Eye (tissue), 1 donor: ENCODE data around the gene TESMIN.

ENCODE experiments used
- DNase-seq: peaks from one replicate; pipeline ENCODE4 v3.0.0-alpha.2; 2015

The TESMIN gene

DNA sequence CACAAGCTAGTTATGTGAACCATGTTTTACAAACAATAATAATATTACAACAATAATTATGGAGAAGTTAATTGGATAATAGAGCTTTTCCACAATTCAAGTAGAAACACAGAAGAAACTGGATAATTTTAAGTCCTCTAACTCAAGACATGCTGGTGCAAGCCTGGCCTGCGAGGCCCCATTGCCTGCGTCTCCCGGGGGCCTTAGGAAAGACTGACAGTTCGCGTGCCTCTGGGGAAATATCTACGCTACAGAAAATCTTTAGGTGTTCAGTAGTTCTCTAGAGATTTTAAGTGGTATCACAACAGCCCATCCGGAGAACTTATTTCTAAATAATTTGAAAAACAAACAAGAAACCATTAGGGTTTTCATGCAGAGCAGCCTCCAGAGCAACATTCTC is 43.8 kb downstream of the TESMIN start:
- no peak for DNase-seq

DNA sequence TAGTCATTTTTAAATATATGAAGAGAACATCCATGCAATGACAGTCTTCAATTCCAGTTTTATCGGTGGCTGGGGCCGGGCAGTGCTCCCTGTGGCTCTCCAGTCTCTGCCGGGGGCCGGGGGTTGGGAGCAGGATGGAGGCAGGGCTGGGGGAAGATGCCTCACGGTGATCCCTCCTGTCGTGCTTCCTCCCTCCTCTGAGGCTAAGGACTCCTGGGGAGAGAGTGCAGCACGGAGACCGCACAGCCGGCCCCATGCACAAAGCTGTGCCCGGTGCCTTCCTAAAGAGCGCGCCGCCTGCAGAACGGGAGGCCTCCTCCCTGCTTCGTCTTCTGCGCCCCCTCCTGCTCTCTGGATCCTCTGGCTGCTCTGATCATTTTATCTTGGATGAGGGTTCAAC is 46.4 kb downstream of the TESMIN start:
- DNase-seq: peak; percentile 37

DNA sequence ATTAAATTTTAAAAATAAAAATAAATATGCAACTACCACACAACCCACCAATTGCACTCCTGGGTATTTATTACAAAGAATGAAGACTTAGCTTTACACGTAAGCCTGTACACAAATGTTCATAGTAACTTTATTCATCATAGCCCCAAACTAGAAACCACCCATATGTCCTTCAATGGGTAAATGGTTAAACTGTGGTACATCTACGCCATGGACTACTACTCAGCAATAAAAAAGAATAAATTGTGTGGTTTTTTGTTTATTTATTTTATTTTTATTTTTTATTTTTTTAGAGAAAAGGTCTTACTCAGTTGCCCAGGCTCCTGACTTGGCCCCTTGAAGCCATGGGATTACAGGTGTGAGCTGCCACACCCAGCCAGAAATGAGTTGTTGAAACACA is 52.3 kb downstream of the TESMIN start:
- DNase-seq: no peak

- DNase-seq: no peak
Observed at GRCh38 chr11:68695531-68695930, 55.8 kb downstream of the TESMIN start.

DNA sequence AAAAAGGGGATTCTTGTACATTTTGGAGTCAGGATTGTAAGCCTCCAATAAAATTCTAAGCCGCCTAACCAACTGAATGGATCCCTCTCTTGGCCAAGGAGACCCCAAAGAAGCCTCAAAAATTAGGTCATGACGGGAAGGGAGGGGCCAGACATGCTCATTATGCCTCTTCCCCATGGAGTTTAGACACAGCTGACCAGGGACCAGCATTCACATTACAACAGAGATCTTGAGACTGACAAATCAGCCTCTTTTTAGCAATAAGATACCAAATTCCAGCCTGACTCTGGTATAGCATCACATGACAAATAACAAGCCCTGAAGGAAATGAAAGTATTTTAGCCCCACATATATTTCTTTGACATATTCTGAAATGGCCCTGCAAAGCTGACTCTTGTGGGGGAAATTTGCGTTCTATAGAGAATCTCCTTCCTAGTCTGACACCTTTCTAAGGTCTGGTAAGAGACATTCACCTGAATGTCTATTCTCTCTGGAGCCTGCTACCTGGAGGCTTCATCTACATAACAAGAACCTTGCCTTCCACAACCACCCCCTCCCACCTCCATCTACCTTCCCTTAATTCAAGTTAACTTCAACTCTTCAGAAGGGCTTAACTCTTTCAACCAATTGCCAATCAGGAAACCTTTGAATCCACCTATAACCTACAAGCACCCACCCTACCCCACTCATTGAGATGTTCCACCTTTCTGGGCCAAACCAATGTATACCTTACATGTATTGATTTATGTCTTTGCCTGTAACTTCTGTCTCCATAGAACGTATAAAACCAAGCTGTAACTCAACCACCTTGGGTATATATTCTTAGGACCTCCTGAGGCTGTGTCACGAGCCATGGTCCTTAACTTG is 56.7 kb downstream of the TESMIN start:
- no peak for DNase-seq

DNA sequence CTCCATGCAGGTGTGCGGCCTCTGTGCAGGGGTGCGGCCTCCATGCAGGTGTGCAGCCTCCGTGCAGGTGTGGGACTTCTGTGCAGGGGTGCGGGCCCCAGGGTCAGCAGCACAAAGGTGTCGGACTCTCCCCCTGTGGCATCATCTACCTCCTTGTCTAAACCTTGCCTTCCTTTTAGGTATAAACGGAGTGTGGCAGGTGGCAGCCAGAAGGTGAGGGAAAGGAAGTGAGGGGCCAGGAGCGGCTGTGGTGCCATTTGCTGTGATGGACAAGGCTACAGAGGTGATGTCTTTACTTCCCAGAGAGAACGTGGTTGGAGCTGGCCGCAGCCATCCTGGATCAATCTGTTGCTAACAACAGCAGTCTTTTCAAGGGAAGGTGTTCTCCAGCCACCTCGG is 57.8 kb downstream of the TESMIN start:
- no peak for DNase-seq

DNA sequence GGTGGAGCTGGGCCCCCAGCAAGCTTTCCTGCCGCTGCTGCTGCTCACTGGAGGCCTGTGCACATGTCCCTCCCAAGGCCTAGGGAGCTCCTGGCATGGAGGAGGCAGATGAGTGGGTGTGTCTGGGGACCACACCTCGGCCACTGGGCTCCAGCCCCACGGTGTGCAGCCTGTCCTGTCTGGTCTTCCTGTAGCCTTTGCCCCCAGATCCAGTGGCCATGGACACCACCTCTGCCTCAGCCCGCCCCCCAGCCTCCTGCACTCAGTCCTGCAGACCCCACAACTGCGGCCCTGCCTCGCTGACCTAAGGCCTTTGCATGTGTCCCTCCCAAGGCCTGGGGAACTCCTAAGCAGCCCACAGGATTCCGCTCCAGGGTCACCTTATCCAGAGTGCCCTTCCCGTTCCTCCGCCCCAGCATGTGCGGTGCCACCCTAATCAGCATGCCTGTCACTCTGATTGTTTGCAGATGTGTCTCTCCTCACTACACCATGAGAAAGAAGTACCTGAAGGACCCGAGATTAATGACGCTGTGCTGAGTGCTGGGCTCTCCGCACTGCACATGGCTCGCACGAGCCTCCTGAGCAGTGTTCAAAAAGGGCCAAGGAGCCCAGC is 58.3 kb downstream of the TESMIN start:
- no peak for DNase-seq

DNA sequence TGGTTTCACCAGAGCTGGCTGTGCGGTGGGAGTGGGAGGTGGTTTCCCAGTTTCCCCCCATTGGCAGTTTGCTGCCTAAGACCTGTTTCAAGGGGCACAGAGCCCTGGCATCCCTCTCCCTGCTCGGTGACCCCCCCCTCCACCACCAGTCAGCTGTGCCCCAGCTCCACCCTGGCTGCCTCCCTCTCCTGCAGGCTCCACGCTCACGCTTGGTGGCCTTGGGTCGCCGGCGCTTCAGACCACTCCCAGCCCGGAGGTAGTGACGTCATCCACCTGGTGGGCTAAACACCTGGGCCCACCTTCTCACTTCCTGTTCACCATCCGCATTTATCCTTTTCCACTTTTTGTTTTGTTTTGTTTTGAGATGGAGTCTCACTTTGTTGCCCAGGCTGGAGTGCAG is 59.2 kb downstream of the TESMIN start:
- DNase-seq: no peak

DNA sequence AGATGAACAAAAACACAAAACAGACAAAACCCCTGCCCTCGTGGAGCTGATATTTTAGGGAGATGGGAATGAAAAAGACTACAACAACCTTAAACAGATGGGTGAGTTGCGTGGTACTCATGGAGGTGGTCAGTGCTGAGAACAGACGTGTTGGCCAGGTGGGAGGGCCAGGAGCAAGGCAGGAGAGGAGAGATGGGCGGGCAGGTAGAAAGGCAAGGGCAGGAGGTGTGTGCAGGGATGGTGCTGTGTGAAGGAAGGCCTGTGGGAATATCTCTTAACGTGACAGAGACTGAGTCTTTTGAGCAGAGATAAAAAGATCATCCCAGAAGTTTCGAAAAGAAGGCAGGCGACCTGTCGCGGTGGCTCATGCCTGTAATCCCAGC is 59.9 kb downstream of the TESMIN start:
- DNase-seq: no peak

DNA sequence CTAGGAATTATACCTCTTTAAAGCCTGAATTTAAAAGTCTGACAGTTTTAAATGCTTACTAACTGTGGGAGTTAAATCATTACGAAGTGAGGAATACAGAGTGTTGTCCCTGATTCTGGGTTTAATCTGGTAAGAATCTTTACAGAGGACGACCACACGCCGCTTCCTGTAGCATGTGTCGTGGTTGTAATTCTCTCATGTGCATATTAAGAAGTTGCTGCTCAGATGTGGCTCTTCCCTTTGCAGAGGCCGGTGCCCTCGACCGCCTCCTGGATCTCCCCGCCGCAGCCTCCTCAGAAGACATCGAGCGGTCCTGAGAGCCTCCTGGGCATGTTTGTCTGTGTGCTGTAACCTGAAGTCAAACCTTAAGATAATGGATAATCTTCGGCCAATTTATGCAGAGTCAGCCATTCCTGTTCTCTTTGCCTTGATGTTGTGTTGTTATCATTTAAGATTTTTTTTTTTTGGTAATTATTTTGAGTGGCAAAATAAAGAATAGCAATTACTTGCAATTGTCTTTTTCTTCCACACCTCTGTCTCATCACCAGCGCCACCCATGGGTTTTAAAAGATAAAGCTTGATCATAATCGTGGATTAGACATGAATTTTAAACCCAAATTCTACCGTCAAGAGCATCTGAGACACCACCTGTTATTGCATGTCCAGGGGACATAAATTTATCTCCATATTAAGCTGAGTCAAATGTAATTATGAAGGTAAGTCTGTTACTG is 60.5 kb downstream of the TESMIN start:
- no peak for DNase-seq

GRCh38 chr11:68689737-68690625 is 61.3 kb downstream of the TESMIN start:
- DNase-seq: no peak

GRCh38 chr11:68688881-68689280 is 62.4 kb downstream of the TESMIN start:
- DNase-seq: no peak

DNA sequence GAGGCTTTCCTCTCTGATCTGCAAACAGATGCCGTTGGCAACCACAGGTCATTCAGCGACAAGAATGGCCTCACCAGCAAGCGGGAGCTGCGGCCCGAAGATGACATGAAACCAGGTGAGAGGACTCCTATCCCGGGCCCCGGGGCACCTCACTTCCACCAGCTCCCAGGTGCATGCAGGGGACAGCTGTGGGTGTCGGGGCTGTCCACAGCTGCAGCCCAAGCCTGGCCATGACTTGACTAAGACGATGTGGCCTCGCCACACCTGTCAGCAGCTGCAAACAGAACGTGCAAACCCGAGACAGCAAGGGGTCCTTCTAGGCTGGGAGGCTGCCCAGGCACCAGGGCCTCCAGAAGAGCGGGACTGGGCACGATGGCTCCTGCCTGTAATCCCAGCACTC is 63.3 kb downstream of the TESMIN start:
- DNase-seq: no peak

GRCh38 chr11:68687311-68687710 is 64.0 kb downstream of the TESMIN start:
- DNase-seq: no peak

DNA sequence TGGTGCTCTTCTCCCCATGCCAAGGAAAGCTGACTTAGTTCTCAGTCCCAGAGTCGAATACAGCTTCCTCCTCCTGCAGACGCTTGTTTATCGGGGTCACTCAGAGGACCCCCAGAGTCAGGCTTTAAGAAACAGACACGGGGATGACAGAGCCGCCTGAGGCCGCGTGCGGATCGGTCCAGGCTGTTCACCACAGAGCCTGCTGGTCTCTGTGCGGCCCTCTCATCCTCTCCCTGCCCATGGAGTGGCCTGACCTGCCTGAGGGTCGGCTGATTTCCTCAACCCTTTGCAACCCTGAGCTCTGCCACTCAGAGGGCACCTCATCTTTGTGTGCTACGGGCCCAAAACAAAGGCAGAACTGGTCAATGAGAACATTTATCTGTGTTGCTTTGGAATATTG is 64.8 kb downstream of the TESMIN start:
- no peak for DNase-seq

- DNase-seq: no peak
Observed at GRCh38 chr11:68685656-68686380, 65.5 kb downstream of the TESMIN start.

DNA sequence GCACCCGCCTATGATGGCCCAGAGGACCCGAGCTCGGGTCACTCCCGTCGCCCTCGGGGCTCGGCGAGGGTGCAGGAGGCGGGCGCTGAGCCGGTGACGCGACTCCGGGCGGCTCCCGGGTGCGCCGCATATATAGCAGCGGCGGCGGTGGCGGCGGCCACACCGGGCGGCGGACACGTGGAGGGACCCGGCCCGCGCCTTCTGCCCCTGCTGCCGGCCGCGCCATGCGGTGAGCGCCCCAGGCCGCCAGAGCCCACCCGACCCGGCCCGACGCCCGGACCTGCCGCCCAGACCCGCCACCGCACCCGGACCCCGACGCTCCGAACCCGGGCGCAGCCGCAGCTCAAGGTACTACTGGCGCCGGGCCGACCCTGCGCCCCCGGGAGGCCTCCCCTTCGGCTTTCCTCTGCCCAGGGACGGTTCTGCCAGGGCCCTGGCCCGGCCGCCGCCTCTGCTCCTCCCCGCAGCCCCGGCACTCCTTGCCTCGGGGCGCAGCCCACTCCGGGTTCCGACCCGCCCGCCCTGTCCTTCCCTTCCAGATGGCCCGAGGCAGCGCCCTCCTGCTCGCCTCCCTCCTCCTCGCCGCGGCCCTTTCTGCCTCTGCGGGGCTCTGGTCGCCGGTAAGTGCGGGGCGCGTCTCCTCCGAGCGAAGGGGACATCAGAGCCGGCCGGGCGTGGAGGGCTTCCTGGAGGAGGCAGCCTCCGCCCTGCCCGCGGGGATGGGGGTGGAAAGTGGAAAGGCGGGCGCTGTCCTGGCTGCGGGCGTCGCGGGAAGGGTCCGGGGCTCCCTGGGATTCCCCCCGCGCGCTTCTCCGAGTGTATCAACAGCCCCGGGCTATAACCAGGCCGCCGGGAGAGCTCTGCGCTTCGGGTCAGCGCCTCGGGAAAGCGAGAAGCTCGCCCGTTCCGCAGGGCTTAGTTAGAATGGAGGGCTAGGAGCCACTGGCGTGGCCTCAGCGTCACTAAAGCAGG is 66.6 kb downstream of the TESMIN start, which contains the start of gene GAL:
GAL (plus strand) TSS at position 160 of the 972 bp plus-strand sequence; CDS start at position 540, 380 bp downstream.
- DNase-seq: peak; percentile 56

GRCh38 chr11:68683536-68684384 is 67.6 kb downstream of the TESMIN start:
- no peak for DNase-seq

GRCh38 chr11:68683121-68683520 is 68.2 kb downstream of the TESMIN start:
- DNase-seq: no peak

DNA sequence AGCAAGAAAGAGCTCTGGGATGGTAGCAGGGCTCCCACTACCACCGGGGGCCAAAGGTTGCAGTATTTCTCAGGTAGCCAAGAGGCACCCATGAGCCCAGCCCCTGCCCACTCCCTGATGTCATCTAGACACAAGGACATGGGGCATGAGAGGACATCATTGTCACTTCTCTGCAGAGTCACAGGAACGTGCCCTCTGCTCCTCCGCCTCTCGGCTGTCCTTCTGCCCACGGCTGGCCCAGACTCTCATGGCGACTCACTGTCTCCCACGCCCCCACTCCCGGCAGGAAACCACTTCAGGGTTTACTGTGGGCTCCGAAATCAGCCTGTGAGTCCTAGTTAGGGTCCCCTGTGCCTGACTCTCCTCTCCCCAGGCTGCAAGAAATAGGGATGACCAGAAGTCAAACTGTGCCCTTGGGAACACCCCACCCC is 68.8 kb downstream of the TESMIN start:
- no peak for DNase-seq
